Osteoblast (primary cell): Measurements from ENCODE around the gene KRT73. TPM values are rescaled to one million over a fixed set of nuclear protein-coding genes. Genes with fewer than 3 reads are reported as not detected.

Source experiments
- DNase-seq: peaks from one replicate; pipeline ENCODE4 v3.0.0; 2011; ENCODE audit warnings: low spot score, mixed read lengths; ENCODE audit not compliant: insufficient read length; ENCODE audit errors: missing footprints
- H2AFZ ChIP-seq: 2 replicates; pipeline ENCODE4 v1.6.0; 2011; ENCODE audit warnings: mild to moderate bottlenecking, low read length
- H3K27ac ChIP-seq: 2 replicates; pipeline ENCODE4 v1.5.1; 2011; ENCODE audit warnings: mild to moderate bottlenecking, low read depth, low read length, moderate library complexity
- H3K27me3 ChIP-seq: 2 replicates; pipeline ENCODE4 v1.6.0; 2012; ENCODE audit warnings: mild to moderate bottlenecking, control low read depth, inconsistent platforms, low read length, moderate library complexity; ENCODE audit not compliant: insufficient read depth
- H3K36me3 ChIP-seq: 2 replicates; pipeline ENCODE4 v1.5.1; 2011; ENCODE audit warnings: mild to moderate bottlenecking, low read length, control low read depth, moderate library complexity; ENCODE audit not compliant: insufficient read depth
- H3K4me1 ChIP-seq: 2 replicates; pipeline ENCODE4 v1.5.1; 2011; ENCODE audit warnings: mild to moderate bottlenecking, low read length, control low read depth, moderate library complexity; ENCODE audit not compliant: insufficient read depth
- H3K4me2 ChIP-seq: 2 replicates; pipeline ENCODE4 v1.6.0; 2011; ENCODE audit warnings: mild to moderate bottlenecking, low read length; ENCODE audit not compliant: insufficient read depth
- H3K4me3 ChIP-seq: fragments of 200-600 bp; sonication (generic); 3 replicates; pipeline ENCODE4 v1.5.1; 2012; ENCODE audit warnings: mild to moderate bottlenecking, low read length, inconsistent platforms; ENCODE audit not compliant: insufficient read depth
- H3K79me2 ChIP-seq: 2 replicates; pipeline ENCODE4 v1.6.0; 2012; ENCODE audit warnings: mild to moderate bottlenecking, low read length, control low read depth, inconsistent platforms; ENCODE audit not compliant: insufficient read depth
- H3K9me3 ChIP-seq: 2 replicates; pipeline ENCODE4 v1.5.1; 2011; ENCODE audit warnings: low read depth, low read length, control low read depth
- H4K20me1 ChIP-seq: 2 replicates; pipeline ENCODE4 v1.6.0; 2012; ENCODE audit warnings: mild to moderate bottlenecking, low read length, control low read depth; ENCODE audit not compliant: insufficient read depth
- CTCF ChIP-seq: IDR thresholded peaks from 2 replicates; pipeline ENCODE4 v1.5.1; 2011; ENCODE audit warnings: mild to moderate bottlenecking, low read depth, low read length, moderate library complexity; ENCODE audit errors: extremely low read depth
- total RNA-seq: library from RNA; depleted of rRNA; stranded (reverse); fragments of >200 nt; gene quantifications from 2 replicates; pipeline ENCODE4 v1.2.3, GENCODE V29; 2012

Gene KRT73
- total RNA-seq, 1 donor: not detected

- H3K9me3 ChIP-seq: no peaks in the 10 kb centered on the region
- DNase-seq: peak; percentile 59
- no peak for TF ChIP-seq CTCF
- no peaks in the 10 kb centered on the region for H3K36me3 ChIP-seq
- H3K27ac ChIP-seq: no peak within 1 kb of the TSS
- no peaks in the 10 kb centered on the region for H3K4me1 ChIP-seq
- no peak within 1 kb of the TSS for H3K4me2 ChIP-seq
- H2AFZ ChIP-seq: no peak within 1 kb of the TSS
- H3K79me2 ChIP-seq: no peaks in the 10 kb centered on the region
- H3K4me3 ChIP-seq: no peak within 1 kb of the TSS
- H4K20me1 ChIP-seq: no peaks in the 10 kb centered on the region
- H3K27me3 ChIP-seq: peaks cover 66% of the 10 kb centered on the region
Measured at GRCh38 chr12:52573743-52574142, 44.6 kb downstream of the KRT73 start, which contains the start of gene KRT74. KRT74 (minus strand) TSS chr12:52573843; CDS start chr12:52573777, 66 bp downstream.

- Histone ChIP-seq H3K36me3 (no peaks in the 10 kb centered on the region), H3K27me3 (peaks cover 61% of the 10 kb centered on the region), H3K4me1 (no peaks in the 10 kb centered on the region), H3K9me3 (no peaks in the 10 kb centered on the region), H4K20me1 (no peaks in the 10 kb centered on the region), H3K27ac (no peak overlapping the region), H2AFZ (no peak overlapping the region), H3K4me2 (no peak overlapping the region), H3K4me3 (no peak overlapping the region), H3K79me2 (no peaks in the 10 kb centered on the region)
- peak; percentile 25 for DNase-seq
- TF ChIP-seq CTCF: no peak
Measured at GRCh38 chr12:52573306-52573705, 45.1 kb downstream of the KRT73 start.

GRCh38 chr12:52570511-52570910 lies 47.8 kb downstream of the KRT73 start:
- Histone ChIP-seq H3K36me3 (no peaks in the 10 kb centered on the region), H3K4me3 (no peak overlapping the region), H3K27me3 (peaks cover 70% of the 10 kb centered on the region), H3K79me2 (no peaks in the 10 kb centered on the region), H3K9me3 (no peaks in the 10 kb centered on the region), H2AFZ (no peak overlapping the region), H3K4me2 (no peak overlapping the region), H3K4me1 (no peaks in the 10 kb centered on the region), H4K20me1 (no peaks in the 10 kb centered on the region), H3K27ac (no peak overlapping the region)
- peak; percentile 4 for DNase-seq
- TF ChIP-seq CTCF: no peak

DNA sequence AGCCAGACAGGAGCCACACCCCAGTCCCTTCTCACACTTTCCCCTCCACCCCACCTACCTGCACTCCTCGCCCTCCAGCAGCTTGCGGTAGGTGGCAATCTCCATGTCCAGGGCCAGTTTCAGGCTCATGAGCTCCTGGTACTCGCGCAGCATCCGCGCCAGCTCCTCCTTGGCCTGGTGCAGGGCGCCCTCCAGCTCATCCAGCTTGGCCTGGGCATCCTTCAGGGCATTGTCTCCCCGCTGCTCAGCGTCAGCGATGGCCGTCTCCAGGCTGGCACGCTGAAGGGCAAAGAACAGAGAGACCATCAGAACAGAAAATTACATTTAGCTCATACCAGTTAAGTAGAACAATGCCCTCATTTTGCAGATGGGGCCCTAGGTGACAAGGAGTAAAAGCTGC lies 50.2 kb downstream of the KRT73 start:
- no peaks in the 10 kb centered on the region for H3K4me1 ChIP-seq
- H3K27me3 ChIP-seq: peaks cover 75% of the 10 kb centered on the region

More for the DNA sequence above, 50.2 kb downstream of the KRT73 start:
- no peak overlapping the region for H2AFZ ChIP-seq
- no peaks in the 10 kb centered on the region for H3K79me2 ChIP-seq
- no peaks in the 10 kb centered on the region for H3K36me3 ChIP-seq
- H3K9me3 ChIP-seq: no peaks in the 10 kb centered on the region
- H3K27ac ChIP-seq: no peak overlapping the region
- H3K4me3 ChIP-seq: no peak overlapping the region
- no peak overlapping the region for H3K4me2 ChIP-seq
- peak; percentile 17 for DNase-seq
- TF ChIP-seq CTCF: no peak
- H4K20me1 ChIP-seq: no peaks in the 10 kb centered on the region
